Measurements from ENCODE around the gene ATXN3.
"Not testable (repeated sequence)": the region's sequence is repeated elsewhere in the genome, so short reads cannot be mapped to it uniquely, and the experiment has no call there.

Gene ATXN3

GRCh38 chr14:92074555-92074954 lies 31.8 kb downstream of the ATXN3 start:
- no peak for DNase-seq (ENCODE audit: low read depth in 2 of 2)

GRCh38 chr14:92058006-92058917 lies 48.1 kb downstream of the ATXN3 start:
- DNase-seq (ENCODE audit: low read depth in 2 of 2) = no peak

- no peak for DNase-seq (ENCODE audit: low read depth in 2 of 2)
Measured at GRCh38 chr14:92049781-92050180, 56.6 kb downstream of the ATXN3 start.

- not testable (repeated sequence) for DNase-seq (ENCODE audit: low read depth in 2 of 2)
Measured at GRCh38 chr14:92049221-92049620, 57.2 kb downstream of the ATXN3 start.

GRCh38 chr14:92045904-92046303 lies 60.5 kb downstream of the ATXN3 start:
- DNase-seq (ENCODE audit: low read depth in 2 of 2) = not testable (repeated sequence)

- not testable (repeated sequence) for DNase-seq (ENCODE audit: low read depth in 2 of 2)
Measured at GRCh38 chr14:92041766-92042165, 64.6 kb downstream of the ATXN3 start.

GRCh38 chr14:92041203-92041602 lies 65.2 kb downstream of the ATXN3 start:
- DNase-seq (ENCODE audit: low read depth in 2 of 2) = no peak

GRCh38 chr14:92040431-92041051 lies 65.8 kb downstream of the ATXN3 start:
- no peak for DNase-seq (ENCODE audit: low read depth in 2 of 2)

- DNase-seq (ENCODE audit: low read depth in 2 of 2) = peak; percentile 79 to 86
Measured at GRCh38 chr14:92039719-92040430, 66.5 kb downstream of the ATXN3 start, which contains the start of gene TRIP11. Gene TRIP11, minus strand, starts transcription at chr14:92040059. Its CDS starts 374 bp downstream, at chr14:92039685.

- DNase-seq (ENCODE audit: low read depth in 2 of 2) = no peak
Measured at GRCh38 chr14:92039063-92039718, 67.2 kb downstream of the ATXN3 start.

- no peak for DNase-seq (ENCODE audit: low read depth in 2 of 2)
Measured at GRCh38 chr14:92037989-92038388, 68.4 kb downstream of the ATXN3 start.

- DNase-seq (ENCODE audit: low read depth in 2 of 2) = no peak
Measured at GRCh38 chr14:92035890-92036289, 70.5 kb downstream of the ATXN3 start.

GRCh38 chr14:92033906-92034687 lies 72.3 kb downstream of the ATXN3 start:
- no peak for DNase-seq (ENCODE audit: low read depth in 2 of 2)

GRCh38 chr14:92033433-92033832 lies 72.9 kb downstream of the ATXN3 start:
- no peak for DNase-seq (ENCODE audit: low read depth in 2 of 2)

GRCh38 chr14:92026548-92027190 lies 79.7 kb downstream of the ATXN3 start:
- DNase-seq (ENCODE audit: low read depth in 2 of 2) = no peak

- no peak for DNase-seq (ENCODE audit: low read depth in 2 of 2)
Measured at GRCh38 chr14:92022036-92022435, 84.3 kb downstream of the ATXN3 start.

- DNase-seq (ENCODE audit: low read depth in 2 of 2) = no peak
Measured at GRCh38 chr14:92021523-92021922, 84.9 kb downstream of the ATXN3 start.

- DNase-seq (ENCODE audit: low read depth in 2 of 2) = no peak
Measured at GRCh38 chr14:92014040-92014439, 92.3 kb downstream of the ATXN3 start.

- no peak for DNase-seq (ENCODE audit: low read depth in 2 of 2)
Measured at GRCh38 chr14:92012121-92012748, 94.1 kb downstream of the ATXN3 start.

GRCh38 chr14:92010644-92011043 lies 95.7 kb downstream of the ATXN3 start:
- DNase-seq (ENCODE audit: low read depth in 2 of 2) = no peak

Data from stimulated activated CD4-positive, alpha-beta T cell treated with anti-CD3 and anti-CD28 coated beads, Interleukin-1b, Interleukin-23, amount 100 ng/mL, for 1 hour (primary cell).